H9 (cell line): ENCODE results near the gene B9D1. TPM values are rescaled to one million over a fixed set of nuclear protein-coding genes. Genes with fewer than 3 reads are reported as not detected.

Source experiments
- DNase-seq: peaks from one replicate; pipeline ENCODE4 v3.0.0-alpha.2; 2017
- H2AFZ ChIP-seq: one replicate; pipeline ENCODE4 v1.6.1; 2013; ENCODE audit warnings: mild to moderate bottlenecking, low read length, control low read depth, moderate library complexity
- H2AK5ac ChIP-seq: 2 replicates; pipeline ENCODE4 v1.6.1; 2013; ENCODE audit warnings: low read length, control low read depth, mixed read lengths; ENCODE audit not compliant: insufficient read length
- H2BK120ac ChIP-seq: one replicate; pipeline ENCODE4 v1.6.1; 2013; ENCODE audit warnings: low read depth, mild to moderate bottlenecking, low read length, control low read depth, inconsistent platforms; ENCODE audit not compliant: poor library complexity, severe bottlenecking
- H2BK12ac ChIP-seq: 2 replicates; pipeline ENCODE4 v1.6.1; 2013; ENCODE audit warnings: low read length, control low read depth, mixed read lengths, low read depth; ENCODE audit not compliant: insufficient read length
- H2BK15ac ChIP-seq: 2 replicates; pipeline ENCODE4 v1.6.1; 2013; ENCODE audit warnings: low read depth, low read length, control low read depth
- H2BK20ac ChIP-seq: one replicate; pipeline ENCODE4 v1.6.1; 2013; ENCODE audit warnings: low read depth, mild to moderate bottlenecking, low read length, control low read depth, inconsistent platforms; ENCODE audit not compliant: poor library complexity, severe bottlenecking
- H2BK5ac ChIP-seq: 2 replicates; pipeline ENCODE4 v1.6.1; 2013; ENCODE audit warnings: low read length, control low read depth, mixed read lengths; ENCODE audit not compliant: insufficient read length
- H3K14ac ChIP-seq: 2 replicates; pipeline ENCODE4 v1.6.1; 2013; ENCODE audit warnings: low read length, control low read depth; ENCODE audit not compliant: insufficient read depth
- H3K18ac ChIP-seq: 2 replicates; pipeline ENCODE4 v1.6.1; 2013; ENCODE audit warnings: low read depth, mild to moderate bottlenecking, mixed read lengths, low read length, control low read depth; ENCODE audit not compliant: insufficient read length
- H3K23ac ChIP-seq: 2 replicates; pipeline ENCODE4 v1.6.1; 2013; ENCODE audit warnings: low read length, control low read depth, mixed read lengths, low read depth; ENCODE audit not compliant: insufficient read length
- H3K23me2 ChIP-seq: 2 replicates; pipeline ENCODE4 v1.6.1; 2013; ENCODE audit warnings: low read depth, mild to moderate bottlenecking, mixed read lengths, low read length, control low read depth; ENCODE audit not compliant: insufficient read length, poor library complexity, severe bottlenecking
- H3K27ac ChIP-seq: 2 replicates; pipeline ENCODE4 v1.5.1; 2013; ENCODE audit warnings: low read length, control low read depth, mixed read lengths, low read depth; ENCODE audit not compliant: insufficient read length
- H3K27me3 ChIP-seq: 2 replicates; pipeline ENCODE4 v1.6.1; 2013; ENCODE audit warnings: low read length, control low read depth, inconsistent platforms; ENCODE audit not compliant: insufficient read depth
- H3K4ac ChIP-seq: 2 replicates; pipeline ENCODE4 v1.6.1; 2013; ENCODE audit warnings: low read depth, mild to moderate bottlenecking, control low read depth, inconsistent platforms, low read length, moderate library complexity
- H3K4me1 ChIP-seq: 2 replicates; pipeline ENCODE4 v1.6.1; 2013; ENCODE audit warnings: low read length, control low read depth, inconsistent platforms; ENCODE audit not compliant: insufficient read depth
- H3K4me2 ChIP-seq: 2 replicates; pipeline ENCODE4 v1.6.1; 2013; ENCODE audit warnings: low read length, control low read depth, mixed read lengths; ENCODE audit not compliant: insufficient read length, insufficient read depth
- H3K56ac ChIP-seq: 2 replicates; pipeline ENCODE4 v1.6.1; 2013; ENCODE audit warnings: low read depth, mild to moderate bottlenecking, mixed read lengths, low read length, control low read depth; ENCODE audit not compliant: insufficient read length
- H3K79me1 ChIP-seq: 2 replicates; pipeline ENCODE4 v1.6.1; 2013; ENCODE audit warnings: low read depth, mild to moderate bottlenecking, moderate library complexity, low read length, control low read depth, inconsistent platforms; ENCODE audit not compliant: insufficient read depth, poor library complexity, severe bottlenecking
- H3K79me2 ChIP-seq: 2 replicates; pipeline ENCODE4 v1.6.1; 2013; ENCODE audit warnings: low read length, control low read depth, inconsistent platforms; ENCODE audit not compliant: insufficient read depth
- H3K9ac ChIP-seq: 2 replicates; pipeline ENCODE4 v1.6.1; 2013; ENCODE audit warnings: low read length, control low read depth, mixed read lengths; ENCODE audit not compliant: insufficient read length; ENCODE audit errors: extremely low read depth
- H3K9me3 ChIP-seq: one replicate; pipeline ENCODE4 v1.6.1; 2013; ENCODE audit warnings: low read depth, low read length, inconsistent platforms; ENCODE audit not compliant: control insufficient read depth
- H3T11ph ChIP-seq: one replicate; pipeline ENCODE4 v1.6.1; 2013; ENCODE audit warnings: mild to moderate bottlenecking, low read length, control low read depth, inconsistent platforms
- H4K20me1 ChIP-seq: one replicate; pipeline ENCODE4 v1.6.1; 2013; ENCODE audit not compliant: control insufficient read depth, insufficient read length, insufficient read depth
- H4K5ac ChIP-seq: 2 replicates; pipeline ENCODE4 v1.6.1; 2013; ENCODE audit warnings: low read depth, mild to moderate bottlenecking, mixed read lengths, low read length, control low read depth; ENCODE audit not compliant: insufficient read length
- H4K8ac ChIP-seq: replicated peaks from 2 replicates; pipeline ENCODE4 v1.6.1; 2013; ENCODE audit warnings: low read length, control low read depth, mixed read lengths, low read depth; ENCODE audit not compliant: insufficient read length
- H4K91ac ChIP-seq: 2 replicates; pipeline ENCODE4 v1.6.1; 2013; ENCODE audit warnings: low read depth, mild to moderate bottlenecking, moderate library complexity, mixed read lengths, low read length, control low read depth; ENCODE audit not compliant: insufficient read length
- H3K27ac Mint-ChIP-seq, 3 experiments: 2 replicates in 2 of 3; 3 replicates in 1 of 3; pipeline ENCODE4 v1.8.0; 2020 to 2021; ENCODE audit warnings: mixed read lengths in 3 of 3, mild to moderate bottlenecking in 1 of 3, moderate library complexity in 1 of 3
- H3K27me3 Mint-ChIP-seq: 2 replicates; pipeline ENCODE4 v1.8.0; 2021; ENCODE audit warnings: low read depth, mild to moderate bottlenecking, moderate library complexity, mixed read lengths
- H3K36me3 Mint-ChIP-seq, 3 experiments: 2 replicates in 2 of 3; 3 replicates in 1 of 3; pipeline ENCODE4 v1.8.0; 2020 to 2021; ENCODE audit warnings: low read depth in 3 of 3, mixed read lengths in 3 of 3; ENCODE audit not compliant: insufficient read depth in 1 of 3
- H3K4me1 Mint-ChIP-seq, 2 experiments: 2 replicates each; pipeline ENCODE4 v1.8.0; 2020; ENCODE audit warnings: mixed read lengths in 2 of 2
- H3K4me3 Mint-ChIP-seq, 2 experiments: 2 replicates in 1 of 2; 3 replicates in 1 of 2; pipeline ENCODE4 v1.8.0; 2020 to 2021; ENCODE audit warnings: mild to moderate bottlenecking in 2 of 2, mixed read lengths in 2 of 2, moderate library complexity in 1 of 2
- H3K9me3 Mint-ChIP-seq, 2 experiments: 2 replicates in 1 of 2; 3 replicates in 1 of 2; pipeline ENCODE4 v1.8.0; 2020; ENCODE audit warnings: mild to moderate bottlenecking in 2 of 2, mixed read lengths in 2 of 2, moderate library complexity in 1 of 2
- CTCF ChIP-seq: fragments of 200-600 bp; sonication (generic); conservative IDR thresholded peaks from 3 replicates; pipeline ENCODE4 v1.8.0; 2021; ENCODE audit warnings: antibody characterized with exemption, mild to moderate bottlenecking
- WGBS: extraction: QIAGEN DNeasy Blood & Tissue Kit; methylation state at CpG from one replicate; pipeline ENCODE4 v1.1.7; 2013; ENCODE audit warnings: missing lambda C conversion rate, low lambda C conversion rate, mixed read lengths; ENCODE audit not compliant: insufficient read length; ENCODE audit errors: extremely low coverage; 5-methylcytosine and 5-hydroxymethylcytosine counted together
- total RNA-seq: library from RNA; stranded (reverse); gene quantifications from 2 replicates; pipeline ENCODE4 v1.2.1, GENCODE V29; 2021

Gene B9D1
- total RNA-seq, 1 experiment from 2014 or later = 30.4 TPM

DNA sequence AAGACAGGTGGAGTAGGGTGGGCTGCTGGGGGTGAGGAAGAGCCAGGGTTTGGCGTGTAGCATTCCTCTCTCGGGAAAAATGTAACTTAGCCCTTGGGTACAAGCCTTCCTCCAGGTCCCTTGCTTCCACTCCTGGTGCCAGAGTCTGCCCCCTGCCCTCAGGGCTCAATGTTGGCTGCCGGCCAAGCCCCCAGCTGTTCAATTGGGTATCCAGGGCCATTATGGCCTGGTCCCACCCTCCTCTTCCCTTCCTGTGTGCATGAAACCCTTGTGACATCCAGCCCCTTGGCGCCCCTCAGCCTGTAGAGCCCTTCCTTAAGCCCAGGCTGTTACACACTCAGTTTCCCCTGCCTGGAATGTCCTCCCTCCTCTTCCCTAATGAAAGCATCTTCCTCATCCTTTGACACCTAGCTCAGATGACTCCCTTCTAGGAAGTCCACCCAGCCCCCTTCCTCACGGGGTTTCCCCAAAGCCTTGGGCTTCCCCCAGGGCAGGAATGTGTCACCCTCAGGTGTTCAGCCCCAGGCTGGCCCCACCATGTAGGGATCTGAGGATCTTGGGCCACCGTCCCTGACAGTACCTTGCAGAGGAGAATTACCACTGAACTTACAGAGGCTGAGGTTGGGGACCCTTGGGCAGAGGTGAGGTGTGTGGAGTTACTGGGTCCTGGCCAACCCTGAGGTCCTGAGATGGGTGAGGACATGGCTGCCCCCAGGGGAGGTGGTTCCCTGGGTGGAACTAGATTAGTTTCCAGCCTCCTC lies 30.0 kb downstream of the B9D1 start:
- no peak for TF ChIP-seq CTCF
- Histone ChIP-seq H2AFZ (no peak overlapping the region), H3K18ac (no peak overlapping the region), H3T11ph (no peak overlapping the region), H3K4me2 (no peak overlapping the region), H2BK15ac (no peak overlapping the region), H4K20me1 (peaks cover 3% of the 10 kb centered on the region), H4K5ac (no peak overlapping the region), H3K4ac (no peak overlapping the region), H3K27ac (no peak overlapping the region), H3K56ac (no peak overlapping the region), H2AK5ac (no peak overlapping the region), H3K9ac (no peak overlapping the region), H3K27me3 (no peaks in the 10 kb centered on the region), H3K9me3 (no peaks in the 10 kb centered on the region), H4K8ac (no peak overlapping the region), H2BK20ac (no peak overlapping the region), H2BK120ac (no peak overlapping the region), H4K91ac (no peak overlapping the region), H3K14ac (no peak overlapping the region), H3K23me2 (no peaks in the 10 kb centered on the region), H2BK12ac (no peak overlapping the region), H3K79me1 (no peaks in the 10 kb centered on the region), H3K4me1 (no peaks in the 10 kb centered on the region), H3K79me2 (no peaks in the 10 kb centered on the region), H2BK5ac (no peak overlapping the region), H3K23ac (no peak overlapping the region)
- peak overlapping the region in 1 of 3 experiments; percentile 47; a peak in 3 of 7 replicates for H3K27ac Mint-ChIP-seq
- DNase-seq = no peak
- H3K27me3 Mint-ChIP-seq = peaks cover 2% of the 10 kb centered on the region; the same call in 1 of the 2 replicates
- H3K4me1 Mint-ChIP-seq = peaks cover 11 to 41% of the 10 kb centered on the region in 2 experiments
- WGBS = no CpG with 5 or more reads among the region's 6 CpGs
- H3K9me3 Mint-ChIP-seq = no peaks in the 10 kb centered on the region
- no peak overlapping the region for H3K4me3 Mint-ChIP-seq
- peaks cover 7 to 35% (median 28%) of the 10 kb centered on the region in 3 experiments; a peak in 5 of 7 replicates for H3K36me3 Mint-ChIP-seq
